NB4 (cell line): ENCODE data around the gene CTIF.

ENCODE experiments used
- DNase-seq: peaks from one replicate; pipeline ENCODE4 v3.0.0; 2010; ENCODE audit warnings: low read depth
- H3K4me3 ChIP-seq: one replicate; pipeline ENCODE4 v1.5.1; 2011; ENCODE audit warnings: mild to moderate bottlenecking, low read depth, low read length, moderate library complexity
- CTCF ChIP-seq: IDR thresholded peaks from one replicate; pipeline ENCODE4 v1.5.1; 2012; ENCODE audit warnings: low read depth, low read length
- MAX ChIP-seq: IDR thresholded peaks from 2 replicates; pipeline ENCODE4 v1.6.1; 2011; ENCODE audit warnings: low read depth, low read length
- MYC ChIP-seq: IDR thresholded peaks from 2 replicates; pipeline ENCODE4 v1.6.1; 2011; ENCODE audit warnings: low read depth, low read length
- POLR2A ChIP-seq: IDR thresholded peaks from 2 replicates; pipeline ENCODE4 v1.6.1; 2011; ENCODE audit warnings: mild to moderate bottlenecking; ENCODE audit not compliant: insufficient read length; ENCODE audit errors: extremely low read depth

Gene CTIF

GRCh38 chr18:48665654-48666053, 126.8 kb downstream of the CTIF start:
- no peak for DNase-seq
- TF ChIP-seq MAX = no peak
- no peak for TF ChIP-seq CTCF
- TF ChIP-seq POLR2A = no peak
- TF ChIP-seq MYC = no peak
- no peak overlapping the region for H3K4me3 ChIP-seq

- no peak overlapping the region for H3K4me3 ChIP-seq
- no peak for DNase-seq
- TF ChIP-seq MAX = no peak
- no peak for TF ChIP-seq CTCF
- TF ChIP-seq POLR2A = no peak
- no peak for TF ChIP-seq MYC
Observed at GRCh38 chr18:48666613-48667012, 127.8 kb downstream of the CTIF start.

GRCh38 chr18:48667276-48668254, 128.7 kb downstream of the CTIF start:
- DNase-seq = no peak
- no peak overlapping the region for H3K4me3 ChIP-seq
- TF ChIP-seq CTCF = peak; percentile 29
- no peak for TF ChIP-seq POLR2A
- no peak for TF ChIP-seq MAX
- TF ChIP-seq MYC = no peak

GRCh38 chr18:48668466-48669179, 129.8 kb downstream of the CTIF start:
- no peak for TF ChIP-seq POLR2A
- TF ChIP-seq MYC = no peak
- TF ChIP-seq CTCF = no peak
- TF ChIP-seq MAX = no peak
- DNase-seq = no peak
- H3K4me3 ChIP-seq = no peak overlapping the region

GRCh38 chr18:48669180-48669675, 130.4 kb downstream of the CTIF start:
- TF ChIP-seq MAX = no peak
- no peak for TF ChIP-seq CTCF
- TF ChIP-seq MYC = no peak
- no peak for TF ChIP-seq POLR2A
- DNase-seq = no peak
- no peak overlapping the region for H3K4me3 ChIP-seq
